Body of pancreas (tissue), 4 donors: ENCODE data around the gene MAVS. TPM values are rescaled to one million over a fixed set of nuclear protein-coding genes. Genes with fewer than 3 reads are reported as not detected.

Source experiments
- ATAC-seq: fragments of 150-250 bp; one replicate; pipeline ENCODE4 v1.9.1; 2016
- DNase-seq, 4 donors: peaks; one replicate each; pipeline ENCODE4 v3.0.0-alpha.2; 2019
- H3K27ac ChIP-seq, 4 donors: fragments of 200-600 bp; sonication (generic); 1 replicate in 3 of 4; 2 replicates in 1 of 4; pipeline versions ENCODE4 v1.5.1 to v1.6.1; 2016 to 2019; ENCODE audit warnings: mild to moderate bottlenecking in 1 of 4, mixed read lengths in 1 of 4, moderate library complexity in 1 of 4
- H3K27me3 ChIP-seq, 2 donors: fragments of 200-600 bp; sonication (generic); one replicate each; pipeline ENCODE4 v1.6.0; 2016; ENCODE audit warnings: mild to moderate bottlenecking in 1 of 2
- H3K36me3 ChIP-seq, 2 donors: fragments of 200-600 bp; sonication (generic); replicated peaks in 1 of 2; 2 replicates each; pipeline ENCODE4 v1.5.1; 2016; ENCODE audit warnings: low read depth in 2 of 2; ENCODE audit not compliant: insufficient read depth in 1 of 2
- H3K4me1 ChIP-seq: fragments of 200-600 bp; sonication (generic); one replicate; pipeline ENCODE4 v1.6.0; 2016
- H3K4me3 ChIP-seq, 2 donors: fragments of 200-600 bp; sonication (generic); 1 replicate in 1 of 2; 2 replicates in 1 of 2; pipeline ENCODE4 v1.5.1; 2016 to 2019
- H3K9me3 ChIP-seq, 3 donors: fragments of 200-600 bp; sonication (generic); 1 replicate in 2 of 3; 2 replicates in 1 of 3; pipeline ENCODE4 v1.5.1; 2016
- POLR2A ChIP-seq, 3 donors: fragments of 450-650 bp; IDR thresholded peaks; one replicate each; pipeline ENCODE4 v1.6.1; 2016; ENCODE audit warnings: antibody characterized with exemption in 3 of 3, mild to moderate bottlenecking in 2 of 3
- WGBS, 2 donors: methylation state at CpG; one replicate each; pipeline ENCODE4 v1.1.5; 2017; 5-methylcytosine and 5-hydroxymethylcytosine counted together
- intact Hi-C: fragments of 100-400 bp; cut with DNase I; formaldehyde crosslinking; loops from one replicate; pipeline ENCODE4 v1.15.1; 2023
- total RNA-seq, 2 donors: library from RNA; depleted of rRNA; stranded (reverse); fragments of >200 nt; gene quantifications; one replicate each; pipeline ENCODE4 v1.1.0, GENCODE V29; 2016
- TF ChIP-seq, protein P1 (sequence below), 7 experiments: fragments of 450-650 bp in 4 of 7; fragments of 200-600 bp in 3 of 7; sonication (generic) in 3 of 7; IDR thresholded peaks; one replicate each; pipeline ENCODE4 v1.5.1; 2016 to 2019; ENCODE audit warnings: antibody characterized with exemption in 7 of 7

Gene MAVS
- total RNA-seq, 2 donors from 2014 or later = 21.5 to 24.4 TPM

DNA sequence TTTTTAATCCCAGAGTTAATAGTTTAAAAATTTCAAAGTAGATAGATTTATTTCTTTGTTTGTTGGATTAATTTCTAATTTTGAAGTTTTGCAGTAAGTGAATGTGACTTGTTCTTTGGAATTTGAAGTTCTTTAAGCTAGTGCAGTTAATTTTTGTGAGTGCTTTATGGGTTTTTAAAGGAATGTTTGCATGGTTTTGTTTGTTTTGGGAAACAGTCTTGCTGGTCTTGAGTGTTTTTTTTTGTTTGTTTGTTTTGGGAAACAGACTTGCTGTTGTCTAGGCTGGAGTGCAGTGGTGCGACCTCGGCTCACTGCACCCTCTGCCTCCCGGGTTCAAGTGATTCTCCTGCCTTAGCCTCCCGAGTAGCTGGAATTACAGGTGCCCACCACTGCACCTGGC is 52.0 kb downstream of the MAVS start:
- intact Hi-C loops = no loop called here
- no peak for DNase-seq
- H3K27ac ChIP-seq = no peak overlapping the region
- TF ChIP-seq POLR2A (IDR thresholded peaks at IDR 0.05) = no peak
- TF ChIP-seq, protein P1, sequence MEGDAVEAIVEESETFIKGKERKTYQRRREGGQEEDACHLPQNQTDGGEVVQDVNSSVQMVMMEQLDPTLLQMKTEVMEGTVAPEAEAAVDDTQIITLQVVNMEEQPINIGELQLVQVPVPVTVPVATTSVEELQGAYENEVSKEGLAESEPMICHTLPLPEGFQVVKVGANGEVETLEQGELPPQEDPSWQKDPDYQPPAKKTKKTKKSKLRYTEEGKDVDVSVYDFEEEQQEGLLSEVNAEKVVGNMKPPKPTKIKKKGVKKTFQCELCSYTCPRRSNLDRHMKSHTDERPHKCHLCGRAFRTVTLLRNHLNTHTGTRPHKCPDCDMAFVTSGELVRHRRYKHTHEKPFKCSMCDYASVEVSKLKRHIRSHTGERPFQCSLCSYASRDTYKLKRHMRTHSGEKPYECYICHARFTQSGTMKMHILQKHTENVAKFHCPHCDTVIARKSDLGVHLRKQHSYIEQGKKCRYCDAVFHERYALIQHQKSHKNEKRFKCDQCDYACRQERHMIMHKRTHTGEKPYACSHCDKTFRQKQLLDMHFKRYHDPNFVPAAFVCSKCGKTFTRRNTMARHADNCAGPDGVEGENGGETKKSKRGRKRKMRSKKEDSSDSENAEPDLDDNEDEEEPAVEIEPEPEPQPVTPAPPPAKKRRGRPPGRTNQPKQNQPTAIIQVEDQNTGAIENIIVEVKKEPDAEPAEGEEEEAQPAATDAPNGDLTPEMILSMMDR (IDR thresholded peaks at IDR 0.05) = no peak
- no peaks in the 10 kb centered on the region for H3K36me3 ChIP-seq
- H3K4me1 ChIP-seq = peaks cover 49% of the 10 kb centered on the region
- no peaks in the 10 kb centered on the region for H3K9me3 ChIP-seq
- no peaks in the 10 kb centered on the region for H3K27me3 ChIP-seq
- WGBS, 2 donors = 43 to 44% methylated on average over 4 of the region's 4 CpGs
- ATAC-seq = no peak
- no peak overlapping the region for H3K4me3 ChIP-seq

DNA sequence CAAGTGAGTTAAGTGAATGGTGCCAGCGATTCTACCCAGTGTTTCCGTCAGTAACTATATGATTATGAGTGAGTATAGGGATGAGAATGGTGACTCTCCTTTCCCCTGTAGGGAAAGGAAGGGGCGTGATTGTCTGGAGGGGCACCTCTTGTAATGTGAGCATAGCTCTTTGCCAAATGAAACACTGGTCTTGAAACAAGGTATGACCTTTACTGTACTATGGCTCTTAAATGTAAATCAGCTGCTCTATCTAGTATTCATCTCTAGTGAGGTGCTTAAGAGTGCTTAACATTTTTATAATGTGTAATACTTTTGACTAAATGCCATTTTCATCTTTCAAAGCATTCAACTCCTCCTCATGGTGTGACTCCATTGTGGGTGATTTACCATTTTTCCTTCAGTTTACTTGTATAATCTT is 53.6 kb downstream of the MAVS start:
- Histone ChIP-seq H3K4me1 (peaks cover 40% of the 10 kb centered on the region), H3K9me3 (no peaks in the 10 kb centered on the region), H3K4me3 (no peak overlapping the region), H3K27ac (no peak overlapping the region), H3K36me3 (no peaks in the 10 kb centered on the region), H3K27me3 (no peaks in the 10 kb centered on the region)
- DNase-seq = no peak
- 85 to 90% methylated on average over 3 of the region's 3 CpGs for WGBS, 2 donors
- TF ChIP-seq POLR2A (IDR thresholded peaks at IDR 0.05) = no peak
- TF ChIP-seq, protein P1 (IDR thresholded peaks at IDR 0.05) = no peak
- intact Hi-C loops = no loop called here
- ATAC-seq = no peak

DNA sequence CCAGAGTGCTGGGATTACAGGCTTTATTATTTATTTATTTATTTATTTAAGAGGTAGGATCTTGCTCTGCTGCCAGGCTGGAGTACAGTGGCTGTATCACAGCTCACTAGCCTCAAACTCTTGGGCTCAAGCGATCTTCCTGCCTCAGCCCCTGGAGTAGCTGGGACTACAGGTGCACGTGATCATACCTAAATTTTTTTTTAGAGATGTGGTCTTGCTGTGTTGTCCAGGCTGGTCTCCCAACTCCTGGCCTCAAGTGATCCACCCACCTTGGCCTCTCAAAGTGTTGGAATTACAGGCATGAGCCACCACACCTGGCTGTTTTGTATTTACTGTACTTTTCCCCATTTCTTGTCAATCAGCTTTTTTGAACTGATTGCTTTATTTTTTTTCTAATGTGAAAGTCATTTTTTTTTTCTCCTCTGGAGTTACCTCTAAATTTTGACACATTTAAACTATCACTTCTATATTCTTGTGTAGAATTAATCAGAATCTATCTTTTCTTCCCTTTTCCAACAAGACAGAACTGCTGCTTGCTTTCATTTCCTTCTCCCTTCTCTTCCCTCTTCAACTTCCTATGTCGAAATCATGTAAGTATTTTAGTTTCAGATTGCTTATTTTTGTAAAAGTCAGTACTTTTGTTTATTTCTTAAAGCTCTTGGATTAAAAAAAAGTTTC is 54.5 kb downstream of the MAVS start:
- no peaks in the 10 kb centered on the region for H3K27me3 ChIP-seq
- ATAC-seq = no peak
- 81 to 82% methylated on average over 3 of the region's 3 CpGs for WGBS, 2 donors
- TF ChIP-seq POLR2A (IDR thresholded peaks at IDR 0.05) = no peak
- TF ChIP-seq, protein P1 (IDR thresholded peaks at IDR 0.05) = no peak
- peaks cover 40% of the 10 kb centered on the region for H3K4me1 ChIP-seq
- no peak for DNase-seq
- no peak overlapping the region for H3K4me3 ChIP-seq
- H3K9me3 ChIP-seq = no peaks in the 10 kb centered on the region
- no peaks in the 10 kb centered on the region for H3K36me3 ChIP-seq
- intact Hi-C loops = no loop called here
- H3K27ac ChIP-seq = peak overlapping the region in 1 of 4 donors; percentile 25

DNA sequence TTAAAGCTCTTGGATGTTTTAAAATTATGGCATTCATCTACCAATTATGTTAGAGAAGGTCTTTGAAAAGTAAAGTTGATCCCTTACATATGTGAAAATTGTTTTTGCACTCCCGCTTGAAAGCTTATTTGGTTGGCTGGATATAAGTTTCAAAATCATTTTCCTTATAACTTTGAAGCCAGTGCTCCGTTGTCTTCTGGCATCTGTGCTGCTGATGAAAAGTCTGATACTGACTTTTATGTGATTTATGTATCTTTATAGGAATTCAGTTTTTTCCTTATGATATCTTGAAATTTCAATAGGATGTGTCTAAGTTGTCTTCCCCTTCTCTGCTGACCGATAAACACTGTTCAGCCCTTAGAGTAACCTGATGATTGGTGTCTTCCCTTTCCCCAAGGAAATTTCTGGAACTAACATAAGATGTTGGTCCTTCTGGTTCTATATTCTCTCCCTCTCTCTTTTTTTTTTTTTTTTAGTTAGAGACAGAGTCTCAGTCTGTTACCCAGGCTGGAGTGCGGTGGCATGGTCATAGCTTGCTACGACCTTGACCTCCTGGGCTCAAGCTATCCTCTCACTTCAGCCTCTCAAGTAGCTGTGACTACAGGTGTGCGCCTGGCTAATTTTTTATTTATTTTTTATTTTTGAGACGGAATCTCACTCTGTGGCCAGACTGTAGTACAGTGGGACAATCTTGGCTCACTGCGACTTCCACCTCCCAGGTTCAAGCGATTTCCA is 55.2 kb downstream of the MAVS start:
- Histone ChIP-seq H3K36me3 (no peaks in the 10 kb centered on the region), H3K9me3 (no peaks in the 10 kb centered on the region), H3K27me3 (no peaks in the 10 kb centered on the region), H3K4me3 (no peak overlapping the region), H3K4me1 (peaks cover 33% of the 10 kb centered on the region), H3K27ac (peak overlapping the region in 1 of 4 donors; percentile 25)
- ATAC-seq (no peak), DNase-seq (no peak)
- intact Hi-C loops = no loop called here
- WGBS, 2 donors = 84 to 86% methylated on average over 9 of the region's 9 CpGs
- TF ChIP-seq POLR2A (IDR thresholded peaks at IDR 0.05) = no peak
- TF ChIP-seq, protein P1 (IDR thresholded peaks at IDR 0.05) = no peak
